Neural cell (in vitro differentiated cells): ENCODE measurements around the gene SCTR. TPM values are rescaled to one million over a fixed set of nuclear protein-coding genes. Genes with fewer than 3 reads are reported as not detected.

Experiments used
- H2AFZ ChIP-seq: fragments of 200-600, 300-800 bp; sonication (generic), shearing (Covaris generic); 2 replicates; pipeline ENCODE4 v1.6.0; 2014; ENCODE audit warnings: low read depth, mild to moderate bottlenecking, antibody characterized with exemption, low read length, moderate library complexity
- H3F3A ChIP-seq: fragments of 200-600 bp; shearing (Covaris generic); 2 replicates; pipeline ENCODE4 v1.6.1; 2016; ENCODE audit warnings: mild to moderate bottlenecking, moderate library complexity, mixed read lengths, antibody characterized with exemption, low read length; ENCODE audit not compliant: insufficient read depth, poor library complexity, severe bottlenecking
- H3K27ac ChIP-seq: fragments of 200-600, 300-800 bp; sonication (generic), shearing (Covaris generic); 2 replicates; pipeline ENCODE4 v1.5.1; 2014; ENCODE audit warnings: mild to moderate bottlenecking, low read length, moderate library complexity
- H3K27me3 ChIP-seq: fragments of 300-800, 200-600 bp; sonication (generic), shearing (Covaris generic); 2 replicates; pipeline ENCODE4 v1.6.0; 2014; ENCODE audit warnings: mild to moderate bottlenecking, low read depth, low read length, moderate library complexity; ENCODE audit not compliant: insufficient read depth
- H3K36me3 ChIP-seq: fragments of 300-800, 200-600 bp; sonication (generic), shearing (Covaris generic); 2 replicates; pipeline ENCODE4 v1.5.1; 2014; ENCODE audit warnings: mild to moderate bottlenecking, antibody characterized with exemption, low read length, moderate library complexity; ENCODE audit not compliant: insufficient read depth
- H3K4me2 ChIP-seq: fragments of 300-800, 200-600 bp; sonication (generic), shearing (Covaris generic); 2 replicates; pipeline ENCODE4 v1.6.0; 2014; ENCODE audit warnings: mild to moderate bottlenecking, low read length
- H3K4me3 ChIP-seq: fragments of 300-800, 200-600 bp; sonication (generic), shearing (Covaris generic); 2 replicates; pipeline ENCODE4 v1.5.1; 2014; ENCODE audit warnings: mild to moderate bottlenecking, low read length, moderate library complexity
- H3K79me2 ChIP-seq: fragments of 200-600 bp; shearing (Covaris generic); replicated peaks from 2 replicates; pipeline ENCODE4 v1.6.0; 2014; ENCODE audit warnings: mild to moderate bottlenecking, low read length, moderate library complexity; ENCODE audit not compliant: insufficient read depth
- H3K9ac ChIP-seq: fragments of 300-800, 200-600 bp; sonication (generic), shearing (Covaris generic); 2 replicates; pipeline ENCODE4 v1.6.1; 2016; ENCODE audit warnings: mild to moderate bottlenecking, low read length, mixed read lengths
- H3K9me2 ChIP-seq: fragments of 200-600 bp; shearing (Covaris generic); 2 replicates; pipeline ENCODE4 v1.6.1; 2016; ENCODE audit warnings: mild to moderate bottlenecking, low read length, mixed read lengths; ENCODE audit not compliant: insufficient read depth
- H3K9me3 ChIP-seq: fragments of 200-600, 300-800 bp; sonication (generic), shearing (Covaris generic); 2 replicates; pipeline ENCODE4 v1.6.1; 2016; ENCODE audit warnings: mild to moderate bottlenecking, mixed run types, low read length, moderate library complexity, mixed read lengths
- H4K20me1 ChIP-seq: fragments of 200-600 bp; shearing (Covaris generic); 2 replicates; pipeline ENCODE4 v1.6.1; 2016; ENCODE audit warnings: mild to moderate bottlenecking, mixed run types; ENCODE audit not compliant: insufficient read depth
- EP300 ChIP-seq: fragments of 450-650 bp; conservative IDR thresholded peaks from 2 replicates; pipeline ENCODE4 v1.6.1; 2014; ENCODE audit warnings: antibody characterized with exemption, mild to moderate bottlenecking, moderate library complexity; ENCODE audit not compliant: poor library complexity, severe bottlenecking
- EZH2 ChIP-seq: fragments of 200-600, 300-800 bp; shearing (Covaris generic), sonication (generic); IDR thresholded peaks from 2 replicates; pipeline ENCODE4 v1.6.1; 2014; ENCODE audit warnings: antibody characterized with exemption, low read length, borderline replicate concordance, mild to moderate bottlenecking; ENCODE audit not compliant: insufficient read depth, poor library complexity, severe bottlenecking
- MXI1 ChIP-seq: fragments of 450-650 bp; conservative IDR thresholded peaks from 2 replicates; pipeline ENCODE4 v1.6.1; 2014; ENCODE audit warnings: antibody characterized with exemption, mild to moderate bottlenecking; ENCODE audit not compliant: poor library complexity, severe bottlenecking
- POLR2AphosphoS5 ChIP-seq: IDR thresholded peaks from 2 replicates; pipeline ENCODE4 v1.6.1; 2012
- RAD21 ChIP-seq: fragments of 450-650 bp; conservative IDR thresholded peaks from 2 replicates; pipeline ENCODE4 v1.6.1; 2014; ENCODE audit warnings: antibody characterized with exemption, mild to moderate bottlenecking, moderate library complexity
- SMC3 ChIP-seq: fragments of 450-650 bp; conservative IDR thresholded peaks from 2 replicates; pipeline ENCODE4 v1.6.1; 2014; ENCODE audit warnings: antibody characterized with exemption, mild to moderate bottlenecking, moderate library complexity; ENCODE audit not compliant: poor library complexity
- TAF1 ChIP-seq: IDR thresholded peaks from 2 replicates; pipeline ENCODE4 v1.6.1; 2012; ENCODE audit warnings: low read depth
- polyA minus RNA-seq: library from RNA; depleted of rRNA, polyadenylated mRNA; stranded (reverse); fragments of >200 nt; gene quantifications from 2 replicates; pipeline ENCODE4 v1.2.3, GENCODE V29; 2014
- polyA plus RNA-seq: library from polyadenylated mRNA; depleted of rRNA; stranded (reverse); fragments of >200 nt; gene quantifications from 2 replicates; pipeline ENCODE4 v1.2.3, GENCODE V29; 2014
- TF ChIP-seq, protein P1 (sequence below): fragments of 450-650 bp; IDR thresholded peaks from 2 replicates; pipeline ENCODE4 v1.5.1; 2014; ENCODE audit warnings: antibody characterized with exemption, mild to moderate bottlenecking, moderate library complexity; ENCODE audit not compliant: poor library complexity, severe bottlenecking
- TF ChIP-seq, protein P2 (sequence below): IDR thresholded peaks from 2 replicates; pipeline ENCODE4 v1.6.1; 2012; ENCODE audit warnings: borderline replicate concordance

SCTR gene
- polyA plus RNA-seq (0.12 TPM in 1 of 2 replicates, not detected in the other), polyA minus RNA-seq (0.73 TPM in 1 of 2 replicates, not detected in the other)

GRCh38 chr2:119523952-119524694, at the start of gene SCTR:
TSS of gene SCTR (minus strand) at chr2:119524483. CDS start at chr2:119524226, 257 bp downstream.
- Histone ChIP-seq H3F3A (no peaks in the 10 kb centered on the region), H3K79me2 (no peaks in the 10 kb centered on the region), H2AFZ (peak within 1 kb of the TSS; percentile 14), H3K9me3 (no peaks in the 10 kb centered on the region), H4K20me1 (no peaks in the 10 kb centered on the region), H3K9ac (peak within 1 kb of the TSS; percentile 29), H3K27ac (no peak within 1 kb of the TSS), H3K36me3 (no peaks in the 10 kb centered on the region), H3K27me3 (peaks cover 49% of the 10 kb centered on the region), H3K9me2 (no peaks in the 10 kb centered on the region), H3K4me2 (peak within 1 kb of the TSS; percentile 45), H3K4me3 (peak within 1 kb of the TSS; percentile 65)
- TF ChIP-seq SMC3 (no peak), EZH2 (no peak), MXI1 (no peak), POLR2AphosphoS5 (peak; percentile 20), EP300 (no peak), TAF1 (no peak)
- TF ChIP-seq, protein P1, sequence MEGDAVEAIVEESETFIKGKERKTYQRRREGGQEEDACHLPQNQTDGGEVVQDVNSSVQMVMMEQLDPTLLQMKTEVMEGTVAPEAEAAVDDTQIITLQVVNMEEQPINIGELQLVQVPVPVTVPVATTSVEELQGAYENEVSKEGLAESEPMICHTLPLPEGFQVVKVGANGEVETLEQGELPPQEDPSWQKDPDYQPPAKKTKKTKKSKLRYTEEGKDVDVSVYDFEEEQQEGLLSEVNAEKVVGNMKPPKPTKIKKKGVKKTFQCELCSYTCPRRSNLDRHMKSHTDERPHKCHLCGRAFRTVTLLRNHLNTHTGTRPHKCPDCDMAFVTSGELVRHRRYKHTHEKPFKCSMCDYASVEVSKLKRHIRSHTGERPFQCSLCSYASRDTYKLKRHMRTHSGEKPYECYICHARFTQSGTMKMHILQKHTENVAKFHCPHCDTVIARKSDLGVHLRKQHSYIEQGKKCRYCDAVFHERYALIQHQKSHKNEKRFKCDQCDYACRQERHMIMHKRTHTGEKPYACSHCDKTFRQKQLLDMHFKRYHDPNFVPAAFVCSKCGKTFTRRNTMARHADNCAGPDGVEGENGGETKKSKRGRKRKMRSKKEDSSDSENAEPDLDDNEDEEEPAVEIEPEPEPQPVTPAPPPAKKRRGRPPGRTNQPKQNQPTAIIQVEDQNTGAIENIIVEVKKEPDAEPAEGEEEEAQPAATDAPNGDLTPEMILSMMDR, result no peak
- TF ChIP-seq, protein P2, sequence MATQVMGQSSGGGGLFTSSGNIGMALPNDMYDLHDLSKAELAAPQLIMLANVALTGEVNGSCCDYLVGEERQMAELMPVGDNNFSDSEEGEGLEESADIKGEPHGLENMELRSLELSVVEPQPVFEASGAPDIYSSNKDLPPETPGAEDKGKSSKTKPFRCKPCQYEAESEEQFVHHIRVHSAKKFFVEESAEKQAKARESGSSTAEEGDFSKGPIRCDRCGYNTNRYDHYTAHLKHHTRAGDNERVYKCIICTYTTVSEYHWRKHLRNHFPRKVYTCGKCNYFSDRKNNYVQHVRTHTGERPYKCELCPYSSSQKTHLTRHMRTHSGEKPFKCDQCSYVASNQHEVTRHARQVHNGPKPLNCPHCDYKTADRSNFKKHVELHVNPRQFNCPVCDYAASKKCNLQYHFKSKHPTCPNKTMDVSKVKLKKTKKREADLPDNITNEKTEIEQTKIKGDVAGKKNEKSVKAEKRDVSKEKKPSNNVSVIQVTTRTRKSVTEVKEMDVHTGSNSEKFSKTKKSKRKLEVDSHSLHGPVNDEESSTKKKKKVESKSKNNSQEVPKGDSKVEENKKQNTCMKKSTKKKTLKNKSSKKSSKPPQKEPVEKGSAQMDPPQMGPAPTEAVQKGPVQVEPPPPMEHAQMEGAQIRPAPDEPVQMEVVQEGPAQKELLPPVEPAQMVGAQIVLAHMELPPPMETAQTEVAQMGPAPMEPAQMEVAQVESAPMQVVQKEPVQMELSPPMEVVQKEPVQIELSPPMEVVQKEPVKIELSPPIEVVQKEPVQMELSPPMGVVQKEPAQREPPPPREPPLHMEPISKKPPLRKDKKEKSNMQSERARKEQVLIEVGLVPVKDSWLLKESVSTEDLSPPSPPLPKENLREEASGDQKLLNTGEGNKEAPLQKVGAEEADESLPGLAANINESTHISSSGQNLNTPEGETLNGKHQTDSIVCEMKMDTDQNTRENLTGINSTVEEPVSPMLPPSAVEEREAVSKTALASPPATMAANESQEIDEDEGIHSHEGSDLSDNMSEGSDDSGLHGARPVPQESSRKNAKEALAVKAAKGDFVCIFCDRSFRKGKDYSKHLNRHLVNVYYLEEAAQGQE, result no peak

- H3K79me2 ChIP-seq, result no peaks in the 10 kb centered on the region
- H3K4me3 ChIP-seq, result no peak overlapping the region
- H3K27ac ChIP-seq, result no peak overlapping the region
- H3K27me3 ChIP-seq, result no peaks in the 10 kb centered on the region
- TF ChIP-seq, protein P2, result no peak
- no peak for TF ChIP-seq MXI1
- TF ChIP-seq TAF1, result no peak
- no peak for TF ChIP-seq SMC3
- no peak for TF ChIP-seq EZH2
- TF ChIP-seq, protein P1, result no peak
- no peak for TF ChIP-seq RAD21
- no peak for TF ChIP-seq EP300
- no peaks in the 10 kb centered on the region for H4K20me1 ChIP-seq
- no peak overlapping the region for H2AFZ ChIP-seq
- H3K36me3 ChIP-seq, result no peaks in the 10 kb centered on the region
- H3K9me2 ChIP-seq, result no peaks in the 10 kb centered on the region
- H3K9me3 ChIP-seq, result no peaks in the 10 kb centered on the region
- no peak overlapping the region for H3K4me2 ChIP-seq
- no peaks in the 10 kb centered on the region for H3F3A ChIP-seq
- H3K9ac ChIP-seq, result no peak overlapping the region
Observed at GRCh38 chr2:119567292-119567691, 43.0 kb upstream of the SCTR start.
